ENCODE results near the gene SMOC2. TPM values are rescaled to one million over a fixed set of nuclear protein-coding genes. Genes with fewer than 3 reads are reported as not detected.

The SMOC2 gene
- total and polyA plus RNA-seq, 2 of the 13 experiments (the other 11 are each of a cell fraction or from before 2014, with no cell fraction given), result not detected

- Histone ChIP-seq H3K27ac (ENCODE audit: extremely low read length, insufficient read depth, low read length) (no peak overlapping the region), H4K20me1 (ENCODE audit: insufficient read depth, low read length) (no peaks in the 10 kb centered on the region), H3K9ac (ENCODE audit: insufficient read depth, low read depth, low read length) (no peak overlapping the region), H3K27me3 (ENCODE audit: control insufficient read depth in 1 of 2, insufficient read depth in 2 of 2, low read length in 2 of 2) (peaks cover 16 to 64% of the 10 kb centered on the region in 2 experiments), H3K36me3 (replicated peaks in 1 of 2; ENCODE audit: control insufficient read depth in 1 of 2, insufficient read depth in 2 of 2, low read length in 2 of 2) (no peaks in the 10 kb centered on the region), H3K4me2 (ENCODE audit: low read depth, low read length) (no peak overlapping the region), H3K4me1 (ENCODE audit: insufficient read depth, low read length) (no peaks in the 10 kb centered on the region), H2AFZ (ENCODE audit: low read length) (no peak overlapping the region), H3K9me3 (ENCODE audit: low read length) (no peaks in the 10 kb centered on the region), H3K4me3 (replicated peaks in 1 of 3; ENCODE audit: insufficient read depth in 1 of 3, low read depth in 2 of 3, low read length in 3 of 3) (no peak overlapping the region), H3K79me2 (ENCODE audit: insufficient read depth, low read length) (no peaks in the 10 kb centered on the region)
- CTCF ChIA-PET (ENCODE audit: low intra/inter-chr PET ratio, low total read pairs), result no interaction called here
- in situ Hi-C loops (cut with HindIII; ENCODE audit: extremely low pct_ligation_motif_present, low pct_unique_long_range_greater_than_20kb) (no loop called here), intact Hi-C loops (cut with micrococcal nuclease; ENCODE audit: unreplicated experiment) (no loop called here)
- POLR2A ChIA-PET, result no interaction called here
- 30% methylated on average over 6 of the region's 6 CpGs for WGBS (ENCODE audit: low lambda C conversion rate)
- FAIRE-seq (no peak), ATAC-seq (no peak), DNase-seq (ENCODE audit: low spot score) (no peak)
- BruUV-seq (replicated peaks), result no TSS peak
- TF ChIP-seq NFYC (CRISPR knock-in tag; IDR thresholded peaks at IDR 0.05), result no peak
- TF ChIP-seq ZNF530 (CRISPR knock-in tag; IDR thresholded peaks at IDR 0.05; ENCODE audit: low read depth), result no peak
- TF ChIP-seq ZNF251 (CRISPR knock-in tag; IDR thresholded peaks at IDR 0.05), result no peak
- no peak for TF ChIP-seq ZNF180 (CRISPR knock-in tag; IDR thresholded peaks at IDR 0.05; ENCODE audit: borderline replicate concordance, low read depth)
- TF ChIP-seq ZNF460 (CRISPR knock-in tag; IDR thresholded peaks at IDR 0.05; ENCODE audit: borderline replicate concordance), result no peak
- no peak for TF ChIP-seq ZNF34 (CRISPR knock-in tag; IDR thresholded peaks at IDR 0.05; ENCODE audit: borderline replicate concordance)
- TF ChIP-seq HMG20B (CRISPR knock-in tag; conservative IDR thresholded peaks at IDR 0.05), result no peak
- no peak for TF ChIP-seq ZNF280B (CRISPR knock-in tag; IDR thresholded peaks at IDR 0.05; ENCODE audit: borderline replicate concordance)
- no peak for TF ChIP-seq ARID3A (IDR thresholded peaks at IDR 0.05; ENCODE audit: low read depth, low read length)
- no peak for TF ChIP-seq ZNF83 (CRISPR knock-in tag; IDR thresholded peaks at IDR 0.05; ENCODE audit: borderline replicate concordance)
- no peak for TF ChIP-seq KLF15 (CRISPR knock-in tag; IDR thresholded peaks at IDR 0.05; ENCODE audit: borderline replicate concordance)
These were observed 93.3 kb downstream of the SMOC2 start for GRCh38 chr6:168534265-168534664.

All from HepG2 (cell line).